ENCODE data around the gene FDX1. TPM values are rescaled to one million over a fixed set of nuclear protein-coding genes. Genes with fewer than 3 reads are reported as not detected.

Gene FDX1
- total RNA-seq, 1 experiment from 2014 or later, result 11.9 TPM

DNA sequence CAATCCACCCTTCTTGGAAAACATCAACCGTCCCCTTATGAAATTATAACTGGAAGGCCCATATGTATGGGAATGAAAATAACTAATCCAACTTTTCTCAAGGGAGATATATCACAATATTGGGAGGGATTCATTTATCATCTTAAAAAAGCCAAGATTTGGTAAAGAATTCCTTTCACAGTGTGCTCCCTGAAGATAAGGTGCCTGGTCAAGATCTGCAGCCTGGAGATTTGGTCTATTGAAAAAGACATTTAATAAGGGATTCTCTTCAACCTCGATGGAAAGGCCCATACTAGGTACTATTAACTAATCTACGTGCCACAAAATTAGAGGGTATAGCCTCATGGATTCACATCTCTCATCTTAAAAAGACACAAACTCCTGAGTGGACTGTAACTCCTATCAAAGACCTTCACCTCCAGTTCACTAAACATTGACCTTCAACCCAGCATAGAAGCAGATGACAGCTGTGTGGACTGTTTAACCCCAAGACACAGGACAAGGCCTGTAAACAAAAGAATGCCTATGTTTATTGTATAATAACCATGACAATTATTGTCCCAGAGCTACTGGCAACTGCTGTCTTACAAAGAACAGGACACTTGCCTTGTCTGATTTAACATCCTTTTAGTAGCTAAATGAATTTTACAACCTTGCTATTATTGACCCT lies 4.8 kb upstream of the FDX1 start:
- Histone ChIP-seq H3K27me3 (ENCODE audit: insufficient read depth, low read depth) (no peaks in the 10 kb centered on the region), H3K4me2 (no peak overlapping the region), H4K20me1 (ENCODE audit: insufficient read depth) (no peaks in the 10 kb centered on the region), H2AFZ (no peak overlapping the region), H3K79me2 (ENCODE audit: low read depth) (no peaks in the 10 kb centered on the region), H3K9me3 (ENCODE audit: insufficient read depth, low read depth) (no peaks in the 10 kb centered on the region; the same call in 1 of the 2 replicates), H3K36me3 (ENCODE audit: low read depth) (no peaks in the 10 kb centered on the region), H3K4me1 (replicated peaks; ENCODE audit: insufficient read depth) (0 out of 2 replicates have a peak, but pooled peaks cover 3% of the 10 kb centered on the region), H3K9me2 (ENCODE audit: insufficient read depth) (no peaks in the 10 kb centered on the region), H3F3A (ENCODE audit: insufficient read depth, low read depth) (peaks cover 10% of the 10 kb centered on the region), H3K27ac (no peak overlapping the region), H3K4me3 (no peak overlapping the region)
- no TSS peak for BruUV-seq (replicated peaks)
- ChIA-PET POLR2A (ENCODE audit: unreplicated experiment) (no interaction called here), CTCF (no interaction called here)
- intact Hi-C loops (cut with micrococcal nuclease; ENCODE audit: unreplicated experiment), result no loop called here
- DNase-seq, result no peak
- TF ChIP-seq, protein P1, sequence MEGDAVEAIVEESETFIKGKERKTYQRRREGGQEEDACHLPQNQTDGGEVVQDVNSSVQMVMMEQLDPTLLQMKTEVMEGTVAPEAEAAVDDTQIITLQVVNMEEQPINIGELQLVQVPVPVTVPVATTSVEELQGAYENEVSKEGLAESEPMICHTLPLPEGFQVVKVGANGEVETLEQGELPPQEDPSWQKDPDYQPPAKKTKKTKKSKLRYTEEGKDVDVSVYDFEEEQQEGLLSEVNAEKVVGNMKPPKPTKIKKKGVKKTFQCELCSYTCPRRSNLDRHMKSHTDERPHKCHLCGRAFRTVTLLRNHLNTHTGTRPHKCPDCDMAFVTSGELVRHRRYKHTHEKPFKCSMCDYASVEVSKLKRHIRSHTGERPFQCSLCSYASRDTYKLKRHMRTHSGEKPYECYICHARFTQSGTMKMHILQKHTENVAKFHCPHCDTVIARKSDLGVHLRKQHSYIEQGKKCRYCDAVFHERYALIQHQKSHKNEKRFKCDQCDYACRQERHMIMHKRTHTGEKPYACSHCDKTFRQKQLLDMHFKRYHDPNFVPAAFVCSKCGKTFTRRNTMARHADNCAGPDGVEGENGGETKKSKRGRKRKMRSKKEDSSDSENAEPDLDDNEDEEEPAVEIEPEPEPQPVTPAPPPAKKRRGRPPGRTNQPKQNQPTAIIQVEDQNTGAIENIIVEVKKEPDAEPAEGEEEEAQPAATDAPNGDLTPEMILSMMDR (conservative IDR thresholded peaks at IDR 0.05), result no peak
- no peak for TF ChIP-seq EZH2 (IDR thresholded peaks at IDR 0.05; ENCODE audit: low read depth)

DNA sequence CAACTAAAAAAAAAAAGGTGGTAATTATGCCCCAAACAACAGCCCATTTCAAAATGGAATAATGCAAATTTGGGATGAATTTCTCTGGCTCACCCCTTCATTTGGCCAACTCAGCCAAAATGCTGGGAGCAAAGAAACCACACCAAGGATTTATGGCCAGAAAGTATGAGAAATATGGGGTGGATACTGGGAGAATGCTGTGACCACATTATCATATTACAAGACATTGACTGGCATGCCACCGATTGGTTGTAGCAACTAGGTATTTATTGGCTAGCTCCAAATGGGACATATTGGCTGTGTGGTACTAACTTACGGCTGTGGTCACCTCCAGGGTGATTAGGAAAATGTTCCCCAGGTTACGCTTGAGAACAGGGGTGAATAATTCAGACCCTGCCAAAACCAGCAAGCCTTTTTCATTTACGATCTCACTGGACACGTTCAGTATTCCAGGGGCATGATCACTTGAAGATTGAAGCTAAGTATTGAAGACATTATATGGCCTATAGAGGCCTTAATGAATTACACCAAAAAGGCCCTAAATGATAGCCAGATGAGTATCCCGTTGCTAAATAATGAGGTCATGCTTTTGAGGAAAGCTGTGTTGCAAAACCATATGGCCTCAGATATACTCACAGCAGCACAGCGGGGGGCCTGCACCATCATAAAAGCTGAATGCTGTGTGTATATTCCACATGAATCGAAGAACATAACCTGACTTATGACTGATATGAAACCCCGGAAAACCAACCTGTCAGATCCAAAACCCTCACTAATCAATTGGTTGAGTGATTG lies 3.8 kb upstream of the FDX1 start:
- no TSS peak for BruUV-seq (replicated peaks)
- Histone ChIP-seq H3F3A (ENCODE audit: insufficient read depth, low read depth) (peaks cover 10% of the 10 kb centered on the region), H3K9me3 (ENCODE audit: insufficient read depth, low read depth) (no peaks in the 10 kb centered on the region; the same call in 1 of the 2 replicates), H3K36me3 (ENCODE audit: low read depth) (no peaks in the 10 kb centered on the region), H2AFZ (no peak overlapping the region), H3K4me2 (no peak overlapping the region), H3K4me1 (replicated peaks; ENCODE audit: insufficient read depth) (0 out of 2 replicates have a peak, but pooled peaks cover 3% of the 10 kb centered on the region), H4K20me1 (ENCODE audit: insufficient read depth) (no peaks in the 10 kb centered on the region), H3K79me2 (ENCODE audit: low read depth) (peaks cover 7% of the 10 kb centered on the region), H3K27ac (no peak overlapping the region), H3K9me2 (ENCODE audit: insufficient read depth) (no peaks in the 10 kb centered on the region), H3K4me3 (no peak overlapping the region), H3K27me3 (ENCODE audit: insufficient read depth, low read depth) (no peaks in the 10 kb centered on the region)
- CTCF ChIA-PET, result interaction anchor here (0.6 kb wide), 1 partner anchor 512 kb away, joined by 4 read pairs; no protein-coding TSS in a partner anchor
- intact Hi-C loops (cut with micrococcal nuclease; ENCODE audit: unreplicated experiment), result no loop called here
- TF ChIP-seq EZH2 (IDR thresholded peaks at IDR 0.05; ENCODE audit: low read depth), result no peak
- TF ChIP-seq, protein P1 (conservative IDR thresholded peaks at IDR 0.05), result no peak
- POLR2A ChIA-PET (ENCODE audit: unreplicated experiment), result no interaction called here
- DNase-seq, result no peak

DNA sequence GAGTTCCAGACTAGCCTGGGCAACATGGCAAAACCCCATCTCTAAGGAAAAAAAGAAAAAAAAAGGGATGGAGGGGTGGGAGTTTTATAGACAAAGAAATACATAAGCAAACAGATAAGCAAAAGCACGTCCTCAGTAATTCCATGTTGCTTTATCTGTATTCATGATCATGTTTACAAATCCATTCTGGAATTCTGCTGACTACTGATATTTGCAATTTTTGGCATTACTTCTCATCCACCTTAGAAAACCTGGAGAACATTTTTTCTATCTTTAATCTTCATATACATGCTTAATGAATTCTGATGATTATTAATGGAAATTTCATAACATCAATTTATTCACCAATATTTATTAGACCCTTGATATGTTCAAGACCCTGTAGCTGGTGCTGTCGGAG lies 1.7 kb upstream of the FDX1 start:
- Histone ChIP-seq H3K4me2 (no peak overlapping the region), H3K27ac (no peak overlapping the region), H3K27me3 (ENCODE audit: insufficient read depth, low read depth) (no peaks in the 10 kb centered on the region), H3K9me3 (ENCODE audit: insufficient read depth, low read depth) (no peaks in the 10 kb centered on the region), H3F3A (ENCODE audit: insufficient read depth, low read depth) (peaks cover 12% of the 10 kb centered on the region), H3K9me2 (ENCODE audit: insufficient read depth) (no peaks in the 10 kb centered on the region), H3K4me1 (replicated peaks; ENCODE audit: insufficient read depth) (peaks cover 24% of the 10 kb centered on the region), H4K20me1 (ENCODE audit: insufficient read depth) (peaks cover 6% of the 10 kb centered on the region; the same call in 1 of the 2 replicates), H2AFZ (no peak overlapping the region), H3K4me3 (no peak overlapping the region), H3K79me2 (ENCODE audit: low read depth) (peaks cover 28% of the 10 kb centered on the region), H3K36me3 (ENCODE audit: low read depth) (no peaks in the 10 kb centered on the region)
- intact Hi-C loops (cut with micrococcal nuclease; ENCODE audit: unreplicated experiment), result no loop called here
- TF ChIP-seq, protein P1 (conservative IDR thresholded peaks at IDR 0.05), result no peak
- TF ChIP-seq EZH2 (IDR thresholded peaks at IDR 0.05; ENCODE audit: low read depth), result no peak
- POLR2A ChIA-PET (ENCODE audit: unreplicated experiment), result no interaction called here
- no peak for DNase-seq
- CTCF ChIA-PET, result interaction anchor here (1.1 kb wide), 1 partner anchor 334 kb away, joined by 6 read pairs; no protein-coding TSS in a partner anchor
- BruUV-seq (replicated peaks), result no TSS peak

Data from PC-9 (cell line).